ENCODE data around the gene PCGF3.

- TF ChIP-seq CTCF (conservative IDR thresholded peaks at IDR 0.05; ENCODE audit: low read depth, low read length), result no peak
- TF ChIP-seq EZH2 (IDR thresholded peaks at IDR 0.05; ENCODE audit: borderline replicate concordance, low read depth, low read length, poor library complexity, severe bottlenecking), result no peak
These were observed 14.7 kb downstream of the PCGF3 start for GRCh38 chr4:720111-720860.

All from A673 (cell line).